OCI-LY3 (cell line): ENCODE data around the gene IL4.

Source experiments
- H2AFZ ChIP-seq: fragments of 200-600, 300-600 bp; shearing (Covaris generic); 2 replicates; pipeline ENCODE4 v1.6.0; 2014; ENCODE audit warnings: antibody characterized with exemption, low read depth, low read length
- H3K27ac ChIP-seq: fragments of 200-600, 300-600 bp; sonication (generic); 2 replicates; pipeline ENCODE4 v1.5.1; 2014; ENCODE audit warnings: mild to moderate bottlenecking, low read length, moderate library complexity, mixed read lengths
- H3K27me3 ChIP-seq: fragments of 200-600, 300-600 bp; sonication (generic); 2 replicates; pipeline ENCODE4 v1.6.1; 2014; ENCODE audit warnings: low read depth, low read length, mixed read lengths
- H3K36me3 ChIP-seq: fragments of 200-600, 300-600 bp; sonication (generic); replicated peaks from 2 replicates; pipeline ENCODE3; 2014; ENCODE audit warnings: low read depth, low read length, mixed read lengths
- H3K4me1 ChIP-seq: fragments of 300-600, 200-600 bp; sonication (generic); 2 replicates; pipeline ENCODE4 v1.6.1; 2014; ENCODE audit warnings: low read length, mixed read lengths
- H3K4me2 ChIP-seq: fragments of 200-600, 300-600 bp; sonication (generic); 2 replicates; pipeline ENCODE4 v1.6.1; 2014; ENCODE audit warnings: low read length, mixed read lengths
- H3K4me3 ChIP-seq: fragments of 300-600, 200-600 bp; sonication (generic); 2 replicates; pipeline ENCODE4 v1.5.1; 2014; ENCODE audit warnings: antibody characterized with exemption, mild to moderate bottlenecking, low read length, moderate library complexity
- H3K79me2 ChIP-seq: fragments of 300-600, 200-600 bp; shearing (Covaris generic); 2 replicates; pipeline ENCODE4 v1.6.1; 2014; ENCODE audit warnings: mild to moderate bottlenecking, low read length, mixed read lengths
- H3K9ac ChIP-seq: fragments of 300-600, 200-600 bp; shearing (Covaris generic); 2 replicates; pipeline ENCODE4 v1.6.0; 2014; ENCODE audit warnings: mild to moderate bottlenecking, low read length, moderate library complexity
- H3K9me3 ChIP-seq: fragments of 200-600, 300-600 bp; shearing (Covaris generic); 2 replicates; pipeline ENCODE4 v1.6.1; 2014; ENCODE audit warnings: low read length, mixed read lengths; ENCODE audit not compliant: insufficient read depth
- H4K20me1 ChIP-seq: fragments of 200-600, 300-600 bp; sonication (generic); 2 replicates; pipeline ENCODE4 v1.6.1; 2016; ENCODE audit warnings: low read length, mixed read lengths; ENCODE audit not compliant: insufficient read depth
- CTCF ChIP-seq: fragments of 200-600, 300-600 bp; sonication (generic); IDR thresholded peaks from 2 replicates; pipeline ENCODE4 v1.5.1; 2014; ENCODE audit warnings: antibody characterized with exemption, low read length, low read depth
- EZH2phosphoT487 ChIP-seq: fragments of 200-600 bp; shearing (Covaris generic); IDR thresholded peaks from 2 replicates; pipeline ENCODE4 v1.6.1; 2018; ENCODE audit warnings: antibody characterized with exemption, mixed run types, low read depth

Gene IL4

GRCh38 chr5:132668706-132669454 lies 4.9 kb upstream of the IL4 start:
- no peaks in the 10 kb centered on the region; the same call in 1 of the 2 replicates for H3K27me3 ChIP-seq
- H3K9ac ChIP-seq, result no peak overlapping the region
- H3K36me3 ChIP-seq, result no peaks in the 10 kb centered on the region
- no peaks in the 10 kb centered on the region for H3K9me3 ChIP-seq
- H3K4me1 ChIP-seq, result peaks cover 20% of the 10 kb centered on the region
- H2AFZ ChIP-seq, result no peak overlapping the region
- no peaks in the 10 kb centered on the region for H4K20me1 ChIP-seq
- H3K27ac ChIP-seq, result no peak overlapping the region
- H3K79me2 ChIP-seq, result no peaks in the 10 kb centered on the region
- H3K4me3 ChIP-seq, result no peak overlapping the region
- no peak overlapping the region for H3K4me2 ChIP-seq
- TF ChIP-seq CTCF, result no peak
- no peak for TF ChIP-seq EZH2phosphoT487

GRCh38 chr5:132669455-132669820 lies 4.4 kb upstream of the IL4 start:
- Histone ChIP-seq H3K9ac (no peak overlapping the region), H4K20me1 (no peaks in the 10 kb centered on the region), H3K9me3 (no peaks in the 10 kb centered on the region), H3K79me2 (no peaks in the 10 kb centered on the region), H3K4me3 (no peak overlapping the region), H3K36me3 (no peaks in the 10 kb centered on the region), H3K27me3 (no peaks in the 10 kb centered on the region; the same call in 1 of the 2 replicates), H3K4me1 (peaks cover 26% of the 10 kb centered on the region), H3K27ac (no peak overlapping the region), H3K4me2 (no peak overlapping the region), H2AFZ (no peak overlapping the region)
- TF ChIP-seq CTCF (no peak), EZH2phosphoT487 (no peak)

GRCh38 chr5:132669966-132670882 lies 3.6 kb upstream of the IL4 start:
- Histone ChIP-seq H3K27me3 (no peaks in the 10 kb centered on the region; the same call in 1 of the 2 replicates), H3K4me3 (no peak overlapping the region), H3K4me1 (peaks cover 34% of the 10 kb centered on the region), H3K27ac (no peak overlapping the region), H2AFZ (no peak overlapping the region), H3K79me2 (no peaks in the 10 kb centered on the region), H3K4me2 (no peak overlapping the region), H3K9ac (no peak overlapping the region), H4K20me1 (no peaks in the 10 kb centered on the region), H3K36me3 (no peaks in the 10 kb centered on the region), H3K9me3 (no peaks in the 10 kb centered on the region)
- TF ChIP-seq EZH2phosphoT487 (no peak), CTCF (no peak)

- H3K9ac ChIP-seq, result no peak overlapping the region
Observed at GRCh38 chr5:132671000-132671399, 2.8 kb upstream of the IL4 start.

More at GRCh38 chr5:132671000-132671399, 2.8 kb upstream of the IL4 start:
- H3K9me3 ChIP-seq, result no peaks in the 10 kb centered on the region
- peaks cover 41% of the 10 kb centered on the region for H3K4me1 ChIP-seq
- H3K36me3 ChIP-seq, result no peaks in the 10 kb centered on the region
- no peaks in the 10 kb centered on the region for H4K20me1 ChIP-seq
- H3K4me3 ChIP-seq, result no peak overlapping the region
- no peak overlapping the region for H2AFZ ChIP-seq
- TF ChIP-seq CTCF (no peak), EZH2phosphoT487 (no peak)
- H3K27me3 ChIP-seq, result peaks cover 1% of the 10 kb centered on the region
- no peak overlapping the region for H3K27ac ChIP-seq
- no peak overlapping the region for H3K4me2 ChIP-seq
- H3K79me2 ChIP-seq, result no peaks in the 10 kb centered on the region
